Measurements from ENCODE around the gene TRABD.

DNA sequence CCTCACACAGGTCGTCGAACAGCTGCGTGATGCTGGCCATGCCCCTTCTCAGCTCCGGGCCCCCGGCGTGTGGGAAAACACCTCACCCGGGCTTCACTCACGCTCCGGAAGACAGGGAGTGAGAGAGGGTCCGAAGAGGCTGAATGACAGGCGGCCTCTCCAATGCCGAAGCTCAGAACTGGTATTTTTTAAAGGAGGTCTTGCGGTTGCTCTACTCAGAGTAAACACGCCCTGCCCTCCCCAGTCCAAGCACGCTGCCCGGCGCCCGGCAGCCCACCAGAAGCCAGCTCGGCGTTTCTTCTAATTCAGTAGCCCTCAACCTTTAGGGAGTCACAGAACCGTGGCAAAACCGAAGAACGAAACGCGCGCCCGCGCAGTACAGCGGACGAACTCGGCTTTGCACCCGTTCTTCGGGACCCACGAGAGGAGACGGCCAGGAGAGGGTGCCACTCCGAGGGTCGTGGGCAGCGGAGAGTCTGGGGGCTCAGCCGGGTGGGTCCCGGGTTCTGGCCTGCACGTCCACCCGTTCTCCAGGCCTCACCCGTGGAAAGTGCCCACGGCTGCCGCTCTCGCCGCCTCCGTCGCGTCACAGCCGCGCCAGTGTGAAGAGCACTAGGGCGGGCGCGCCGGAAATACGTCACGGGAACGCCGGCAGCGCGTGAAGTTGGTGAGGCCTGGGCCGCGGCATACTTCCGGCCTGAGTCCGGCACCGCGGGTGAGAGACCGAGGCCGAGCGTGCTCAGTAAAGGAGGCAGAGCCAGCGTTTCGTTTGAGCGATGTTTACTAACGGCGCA is 58.9 kb downstream of the TRABD start, which contains the start of gene TUBGCP6:
- peak in 3 of 4 donors; percentile 82 for TF ChIP-seq POLR2A (IDR thresholded peaks at IDR 0.05)
- TF ChIP-seq, protein P1, sequence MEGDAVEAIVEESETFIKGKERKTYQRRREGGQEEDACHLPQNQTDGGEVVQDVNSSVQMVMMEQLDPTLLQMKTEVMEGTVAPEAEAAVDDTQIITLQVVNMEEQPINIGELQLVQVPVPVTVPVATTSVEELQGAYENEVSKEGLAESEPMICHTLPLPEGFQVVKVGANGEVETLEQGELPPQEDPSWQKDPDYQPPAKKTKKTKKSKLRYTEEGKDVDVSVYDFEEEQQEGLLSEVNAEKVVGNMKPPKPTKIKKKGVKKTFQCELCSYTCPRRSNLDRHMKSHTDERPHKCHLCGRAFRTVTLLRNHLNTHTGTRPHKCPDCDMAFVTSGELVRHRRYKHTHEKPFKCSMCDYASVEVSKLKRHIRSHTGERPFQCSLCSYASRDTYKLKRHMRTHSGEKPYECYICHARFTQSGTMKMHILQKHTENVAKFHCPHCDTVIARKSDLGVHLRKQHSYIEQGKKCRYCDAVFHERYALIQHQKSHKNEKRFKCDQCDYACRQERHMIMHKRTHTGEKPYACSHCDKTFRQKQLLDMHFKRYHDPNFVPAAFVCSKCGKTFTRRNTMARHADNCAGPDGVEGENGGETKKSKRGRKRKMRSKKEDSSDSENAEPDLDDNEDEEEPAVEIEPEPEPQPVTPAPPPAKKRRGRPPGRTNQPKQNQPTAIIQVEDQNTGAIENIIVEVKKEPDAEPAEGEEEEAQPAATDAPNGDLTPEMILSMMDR (IDR thresholded peaks at IDR 0.05), result peak in 4 of 6 experiments; percentile 9 to 66 (median 52)

All from esophagus squamous epithelium (tissue), 4 donors.